Measurements from ENCODE around the gene SP1.

- no peak for TF ChIP-seq CTCF (IDR thresholded peaks at IDR 0.05)
- TF ChIP-seq POLR2AphosphoS5 (IDR thresholded peaks at IDR 0.05): peak; percentile 99
Observed at GRCh38 chr12:53441040-53441833, 61.3 kb downstream of the SP1 start, which contains the start of gene PRR13.
